Omental fat pad (tissue), 4 donors: ENCODE data around the gene TBL1X. TPM values are rescaled to one million over a fixed set of nuclear protein-coding genes. Genes with fewer than 3 reads are reported as not detected.

Source experiments
- ATAC-seq: fragments of 150-250 bp; one replicate; pipeline ENCODE4 v1.9.1; 2016; ENCODE audit warnings: mild to moderate bottlenecking, moderate library complexity; ENCODE audit not compliant: low FRiP score
- DNase-seq: peaks from one replicate; pipeline ENCODE4 v3.0.0-alpha.2; 2019; ENCODE audit warnings: low spot score
- total RNA-seq, 4 donors: library from RNA; depleted of rRNA; stranded (reverse); fragments of >200 nt; gene quantifications; one replicate each; pipeline ENCODE4 v1.1.0, GENCODE V29; 2016
- TF ChIP-seq, protein P1 (sequence below), 3 donors: fragments of 450-650 bp; IDR thresholded peaks; one replicate each; pipeline ENCODE4 v1.5.1; 2016 to 2017; ENCODE audit warnings: antibody characterized with exemption in 3 of 3, mild to moderate bottlenecking in 3 of 3, moderate library complexity in 2 of 3

TBL1X gene
- total RNA-seq, 4 donors from 2014 or later: 13.1 to 22.7 (median 16.2) TPM

DNA sequence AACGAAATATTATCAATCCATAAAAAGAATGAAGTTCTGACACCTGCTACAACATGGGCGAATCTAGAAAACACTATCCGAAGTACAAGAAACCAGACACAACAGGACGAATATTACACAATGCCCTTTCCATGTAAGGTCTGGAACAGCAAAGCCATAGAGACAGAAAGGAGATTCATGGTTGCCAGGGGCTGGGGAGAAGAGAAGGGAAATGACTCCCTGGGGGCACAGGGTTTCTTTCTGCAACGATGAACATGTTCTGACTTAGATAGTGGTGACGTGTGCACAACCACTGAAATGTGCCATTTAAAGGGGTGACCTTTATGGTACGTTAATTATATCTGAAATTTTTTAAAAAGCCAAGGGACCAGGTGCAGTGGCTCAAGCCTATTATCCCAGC is 272.5 kb downstream of the TBL1X start:
- TF ChIP-seq, protein P1, sequence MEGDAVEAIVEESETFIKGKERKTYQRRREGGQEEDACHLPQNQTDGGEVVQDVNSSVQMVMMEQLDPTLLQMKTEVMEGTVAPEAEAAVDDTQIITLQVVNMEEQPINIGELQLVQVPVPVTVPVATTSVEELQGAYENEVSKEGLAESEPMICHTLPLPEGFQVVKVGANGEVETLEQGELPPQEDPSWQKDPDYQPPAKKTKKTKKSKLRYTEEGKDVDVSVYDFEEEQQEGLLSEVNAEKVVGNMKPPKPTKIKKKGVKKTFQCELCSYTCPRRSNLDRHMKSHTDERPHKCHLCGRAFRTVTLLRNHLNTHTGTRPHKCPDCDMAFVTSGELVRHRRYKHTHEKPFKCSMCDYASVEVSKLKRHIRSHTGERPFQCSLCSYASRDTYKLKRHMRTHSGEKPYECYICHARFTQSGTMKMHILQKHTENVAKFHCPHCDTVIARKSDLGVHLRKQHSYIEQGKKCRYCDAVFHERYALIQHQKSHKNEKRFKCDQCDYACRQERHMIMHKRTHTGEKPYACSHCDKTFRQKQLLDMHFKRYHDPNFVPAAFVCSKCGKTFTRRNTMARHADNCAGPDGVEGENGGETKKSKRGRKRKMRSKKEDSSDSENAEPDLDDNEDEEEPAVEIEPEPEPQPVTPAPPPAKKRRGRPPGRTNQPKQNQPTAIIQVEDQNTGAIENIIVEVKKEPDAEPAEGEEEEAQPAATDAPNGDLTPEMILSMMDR (IDR thresholded peaks at IDR 0.05): no peak
- ATAC-seq (no peak), DNase-seq (no peak)

DNA sequence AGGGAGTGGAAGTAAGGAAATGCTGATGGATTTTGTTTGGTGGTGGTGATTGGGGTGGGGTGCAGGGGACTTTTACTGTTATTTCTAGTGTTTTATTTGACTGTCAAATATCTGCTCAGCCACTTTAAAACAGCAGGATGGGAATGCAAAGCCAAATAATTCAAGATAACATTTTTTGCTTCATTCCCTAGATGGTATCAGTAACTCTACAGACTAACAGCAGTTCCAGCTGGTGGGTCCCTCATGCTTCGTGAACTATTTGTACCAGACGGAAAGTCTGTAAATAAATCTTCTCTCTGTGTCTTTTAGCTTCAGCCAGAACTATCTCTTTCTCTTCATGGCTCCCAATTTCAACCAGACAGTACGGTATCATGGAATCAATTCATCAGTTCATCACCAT is 273.3 kb downstream of the TBL1X start:
- DNase-seq (no peak), ATAC-seq (no peak)
- TF ChIP-seq, protein P1 (IDR thresholded peaks at IDR 0.05): no peak

DNA sequence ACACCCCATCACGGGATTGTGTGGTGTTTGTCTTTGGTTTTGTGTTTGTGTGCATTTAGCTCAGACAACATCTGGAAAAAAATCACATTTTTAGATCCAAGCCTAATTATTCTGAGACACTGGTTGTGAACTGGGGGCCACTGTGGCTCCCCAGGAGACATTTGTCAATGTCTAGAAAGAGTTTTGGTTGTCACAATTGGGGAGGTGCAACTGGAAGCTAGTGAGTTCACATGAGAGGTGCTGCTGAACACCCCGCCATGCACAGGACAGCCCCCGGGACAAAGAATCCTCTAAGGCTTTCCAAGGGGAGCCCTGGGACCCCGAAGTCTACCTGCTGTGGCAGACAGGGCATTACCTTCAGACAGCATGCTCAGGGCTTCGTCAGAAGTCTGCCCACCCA is 274.3 kb downstream of the TBL1X start:
- TF ChIP-seq, protein P1 (IDR thresholded peaks at IDR 0.05): no peak
- DNase-seq (no peak), ATAC-seq (no peak)

DNA sequence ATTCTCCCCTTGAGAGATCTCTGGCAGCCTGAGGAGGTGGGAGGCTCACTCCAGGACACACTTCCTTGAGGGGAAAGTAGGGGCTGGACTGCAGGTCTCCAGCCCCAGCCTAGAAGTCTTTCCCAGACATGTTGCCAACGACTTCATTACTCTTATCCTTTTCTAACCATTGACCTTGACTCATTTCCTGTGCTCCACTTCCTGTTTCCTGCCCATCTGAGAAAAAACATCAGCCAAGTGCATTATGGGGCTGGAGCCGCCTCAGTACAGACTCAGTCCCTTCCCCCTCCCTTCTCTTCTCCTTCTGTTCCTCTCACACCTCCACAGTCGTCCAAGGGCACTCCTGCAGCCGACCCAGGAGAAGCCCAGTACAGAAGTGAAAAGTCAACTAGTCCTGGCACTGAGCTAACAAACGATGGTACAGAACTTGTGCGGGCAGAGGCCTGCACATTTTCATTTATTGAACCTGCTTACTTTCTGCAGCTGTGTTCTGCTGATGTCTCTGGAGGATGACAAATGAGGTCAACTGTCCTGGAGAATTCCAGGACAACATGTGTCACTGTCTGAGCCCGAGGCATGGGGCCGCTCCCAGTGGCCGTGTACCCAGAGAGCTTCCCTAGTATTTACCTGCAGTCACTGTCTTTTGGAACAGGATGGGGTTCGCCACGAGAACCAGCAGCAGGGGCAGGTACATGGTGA is 280.7 kb downstream of the TBL1X start:
- ATAC-seq: peak; percentile 18
- no peak for DNase-seq
- TF ChIP-seq, protein P1 (IDR thresholded peaks at IDR 0.05): no peak

DNA sequence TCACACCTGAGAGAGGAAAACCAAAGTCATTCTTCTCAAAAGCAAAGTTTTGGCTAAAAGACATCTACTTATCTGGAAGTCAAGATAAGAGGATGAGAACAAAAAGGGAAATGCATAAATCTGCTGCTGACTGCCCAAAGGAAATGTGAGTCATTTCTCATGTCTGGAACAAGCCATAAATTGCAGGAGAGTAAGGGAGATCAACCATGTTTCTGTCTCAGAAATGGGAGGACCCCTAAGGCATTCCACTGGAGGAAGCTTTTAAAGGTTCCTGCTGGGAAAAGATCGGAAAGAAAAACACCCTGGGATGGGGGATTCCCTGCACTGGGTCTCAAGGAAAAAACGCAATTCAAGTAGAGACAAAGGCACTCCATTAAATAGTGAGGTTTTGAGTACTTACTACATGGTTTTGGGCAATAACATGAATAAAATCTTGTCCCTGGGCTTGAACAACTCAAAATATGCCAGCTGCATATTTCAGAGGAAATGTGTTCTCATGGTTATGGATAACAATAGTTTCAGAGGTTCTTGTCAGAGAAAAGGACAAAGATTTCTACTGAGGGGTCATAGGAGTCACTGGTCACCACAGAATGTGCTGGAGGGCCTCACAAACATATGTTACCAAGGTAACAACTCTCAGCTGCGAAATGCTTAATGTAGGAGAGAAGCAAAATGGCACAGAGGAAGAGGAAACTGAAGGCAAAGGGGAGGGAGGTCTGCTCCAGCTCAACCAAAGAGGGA is 281.5 kb downstream of the TBL1X start:
- no peak for DNase-seq
- TF ChIP-seq, protein P1 (IDR thresholded peaks at IDR 0.05): no peak
- peak; percentile 40 for ATAC-seq

DNA sequence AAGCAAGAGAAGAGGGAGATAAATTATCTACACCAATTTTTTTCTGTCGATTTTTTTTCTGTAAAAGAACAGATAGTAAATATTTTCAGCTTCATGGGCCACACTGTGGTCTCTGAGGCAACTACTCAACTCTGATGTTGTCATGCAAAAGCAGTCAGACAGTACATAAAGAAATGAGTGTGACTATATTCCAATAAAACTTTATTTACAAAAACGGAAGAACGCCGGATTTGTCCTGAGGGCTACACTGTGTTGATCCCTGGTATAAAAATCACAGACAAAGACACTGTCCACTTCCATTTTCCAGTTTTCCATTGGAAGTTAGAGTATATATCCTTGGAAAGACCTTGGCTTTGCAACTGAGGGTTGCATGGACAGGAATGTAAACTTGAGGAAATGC is 282.8 kb downstream of the TBL1X start:
- DNase-seq: no peak
- TF ChIP-seq, protein P1 (IDR thresholded peaks at IDR 0.05): no peak
- no peak for ATAC-seq
